BJ (cell line): Measurements from ENCODE around the gene TGFA. TPM values are rescaled to one million over a fixed set of nuclear protein-coding genes. Genes with fewer than 3 reads are reported as not detected.

ENCODE experiments used
- CTCF ChIA-PET: fragments of 350-600 bp; formaldehyde crosslinking; extraction: SDS; loops from one replicate; lab custom pipeline; 2021; ENCODE audit warnings: antibody characterized with exemption, inconsistent platforms; lab: Yijun Ruan, JAX
- POLR2A ChIA-PET: fragments of 300-600 bp; sonication (Branson Sonifier 250); formaldehyde crosslinking; extraction: SDS; loops from one replicate; lab custom pipeline; 2021; ENCODE audit warnings: antibody characterized with exemption; lab: Charles Lee
- DNase-seq: peaks from one replicate; pipeline ENCODE4 v3.0.0-alpha.2; 2011; ENCODE audit warnings: low read depth
- H3K27me3 ChIP-seq: 2 replicates; pipeline ENCODE4 v1.6.0; 2011; ENCODE audit warnings: low read length; ENCODE audit not compliant: control insufficient read depth, insufficient read depth
- H3K36me3 ChIP-seq: 2 replicates; pipeline ENCODE4 v1.5.1; 2011; ENCODE audit warnings: low read length; ENCODE audit not compliant: control insufficient read depth, insufficient read depth
- H3K4me3 ChIP-seq: 2 replicates; pipeline ENCODE4 v1.5.1; 2011; ENCODE audit warnings: low read depth, mild to moderate bottlenecking, control low read depth, low read length
- polyA plus RNA-seq: library from polyadenylated mRNA; depleted of rRNA; stranded (reverse); fragments of >200 nt; gene quantifications from 2 replicates; pipeline ENCODE4 v1.2.3, GENCODE V29; 2011
- TF ChIP-seq, protein P1 (sequence below): IDR thresholded peaks from 2 replicates; pipeline ENCODE4 v1.5.1; 2011; ENCODE audit warnings: low read depth, mild to moderate bottlenecking, control low read depth, inconsistent platforms, low read length, moderate library complexity; ENCODE audit not compliant: insufficient read depth

The TGFA gene
- polyA plus RNA-seq, 1 experiment, result 0.13 TPM

DNA sequence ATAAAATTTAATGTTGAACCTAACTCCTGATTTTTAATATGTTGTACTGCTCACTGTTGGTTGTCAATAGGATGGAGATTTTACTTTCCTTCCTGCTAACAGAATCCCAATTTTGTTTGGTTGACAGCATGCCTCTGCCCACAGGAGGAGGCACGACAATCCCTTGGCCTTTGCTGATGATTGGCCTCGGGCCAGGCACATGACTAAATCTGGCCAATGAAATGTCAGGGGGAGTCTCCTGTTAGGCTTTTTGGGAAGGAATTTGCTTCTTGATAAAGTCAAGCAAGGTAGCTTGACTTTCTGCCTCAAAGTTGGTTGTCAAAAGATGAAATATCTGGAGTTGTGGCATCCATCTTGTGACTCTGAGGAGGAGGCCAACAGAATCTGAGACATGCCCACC is 6.8 kb upstream of the TGFA start:
- ChIA-PET POLR2A (no interaction called here), CTCF (no interaction called here)
- no peak overlapping the region for H3K4me3 ChIP-seq
- TF ChIP-seq, protein P1, sequence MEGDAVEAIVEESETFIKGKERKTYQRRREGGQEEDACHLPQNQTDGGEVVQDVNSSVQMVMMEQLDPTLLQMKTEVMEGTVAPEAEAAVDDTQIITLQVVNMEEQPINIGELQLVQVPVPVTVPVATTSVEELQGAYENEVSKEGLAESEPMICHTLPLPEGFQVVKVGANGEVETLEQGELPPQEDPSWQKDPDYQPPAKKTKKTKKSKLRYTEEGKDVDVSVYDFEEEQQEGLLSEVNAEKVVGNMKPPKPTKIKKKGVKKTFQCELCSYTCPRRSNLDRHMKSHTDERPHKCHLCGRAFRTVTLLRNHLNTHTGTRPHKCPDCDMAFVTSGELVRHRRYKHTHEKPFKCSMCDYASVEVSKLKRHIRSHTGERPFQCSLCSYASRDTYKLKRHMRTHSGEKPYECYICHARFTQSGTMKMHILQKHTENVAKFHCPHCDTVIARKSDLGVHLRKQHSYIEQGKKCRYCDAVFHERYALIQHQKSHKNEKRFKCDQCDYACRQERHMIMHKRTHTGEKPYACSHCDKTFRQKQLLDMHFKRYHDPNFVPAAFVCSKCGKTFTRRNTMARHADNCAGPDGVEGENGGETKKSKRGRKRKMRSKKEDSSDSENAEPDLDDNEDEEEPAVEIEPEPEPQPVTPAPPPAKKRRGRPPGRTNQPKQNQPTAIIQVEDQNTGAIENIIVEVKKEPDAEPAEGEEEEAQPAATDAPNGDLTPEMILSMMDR, result no peak
- DNase-seq, result no peak
- no peaks in the 10 kb centered on the region for H3K36me3 ChIP-seq
- no peaks in the 10 kb centered on the region for H3K27me3 ChIP-seq

DNA sequence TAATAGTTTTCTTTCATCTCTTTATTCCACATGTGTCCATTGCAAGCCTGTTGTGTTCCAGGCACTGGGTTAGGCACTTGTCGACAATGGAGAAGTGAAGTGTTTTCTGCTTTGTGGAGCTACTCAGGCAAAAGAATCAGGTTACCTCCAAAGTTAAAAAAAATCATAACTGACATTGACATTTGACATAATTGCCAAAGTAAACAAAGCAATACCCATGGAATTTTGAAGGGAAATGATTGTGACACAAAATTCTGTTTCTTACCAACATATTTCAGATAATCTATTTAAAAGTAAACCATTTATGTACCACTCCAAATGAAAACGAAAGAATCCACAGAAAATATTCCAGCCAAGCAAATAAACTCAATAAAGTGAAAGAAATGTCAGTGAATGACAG is 6.4 kb upstream of the TGFA start:
- POLR2A ChIA-PET, result no interaction called here

DNA sequence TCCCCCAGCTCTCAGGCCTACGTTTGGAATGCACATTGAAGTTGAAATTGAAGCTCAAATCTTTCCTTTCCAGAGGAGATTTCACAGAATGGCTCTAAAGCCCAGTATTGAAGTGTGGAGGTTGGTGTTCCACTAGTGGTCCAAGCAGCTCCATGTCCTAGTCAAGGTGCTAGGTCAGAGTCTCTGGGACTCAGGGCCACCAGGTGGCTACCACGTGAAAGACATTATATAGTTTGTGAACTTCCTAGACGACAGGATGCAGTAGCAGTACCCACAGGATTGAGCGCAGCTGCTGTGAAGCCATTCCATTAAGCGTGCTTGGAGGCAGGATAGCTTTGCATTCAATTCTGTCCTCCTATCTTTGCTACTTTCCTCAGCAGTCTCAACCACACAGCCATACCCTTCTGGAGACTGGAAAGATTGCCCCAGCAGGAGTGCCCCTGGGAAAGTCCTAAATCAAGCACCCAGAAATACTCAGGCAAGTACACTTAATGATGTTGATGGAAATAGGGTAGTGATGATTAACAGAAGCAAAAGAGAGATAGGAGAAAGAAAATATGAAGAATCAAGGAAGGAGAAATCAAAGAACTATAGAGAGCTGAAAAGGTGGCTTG is 4.7 kb upstream of the TGFA start:
- Histone ChIP-seq H3K36me3 (no peaks in the 10 kb centered on the region), H3K27me3 (peaks cover 5% of the 10 kb centered on the region), H3K4me3 (no peak overlapping the region)
- POLR2A ChIA-PET, result no interaction called here
- TF ChIP-seq, protein P1, result no peak
- no peak for DNase-seq
- CTCF ChIA-PET, result interaction anchor here (0.8 to 1.2 kb wide), 2 partner anchors 9 to 217 kb away, joined by 3 read pairs; no protein-coding TSS in a partner anchor

More for the DNA sequence above, 6.4 kb upstream of the TGFA start:
- H3K4me3 ChIP-seq, result no peak overlapping the region
- no peaks in the 10 kb centered on the region for H3K36me3 ChIP-seq
- TF ChIP-seq, protein P1, result no peak
- CTCF ChIA-PET, result no interaction called here
- H3K27me3 ChIP-seq, result peaks cover under 1% of the 10 kb centered on the region
- no peak for DNase-seq

DNA sequence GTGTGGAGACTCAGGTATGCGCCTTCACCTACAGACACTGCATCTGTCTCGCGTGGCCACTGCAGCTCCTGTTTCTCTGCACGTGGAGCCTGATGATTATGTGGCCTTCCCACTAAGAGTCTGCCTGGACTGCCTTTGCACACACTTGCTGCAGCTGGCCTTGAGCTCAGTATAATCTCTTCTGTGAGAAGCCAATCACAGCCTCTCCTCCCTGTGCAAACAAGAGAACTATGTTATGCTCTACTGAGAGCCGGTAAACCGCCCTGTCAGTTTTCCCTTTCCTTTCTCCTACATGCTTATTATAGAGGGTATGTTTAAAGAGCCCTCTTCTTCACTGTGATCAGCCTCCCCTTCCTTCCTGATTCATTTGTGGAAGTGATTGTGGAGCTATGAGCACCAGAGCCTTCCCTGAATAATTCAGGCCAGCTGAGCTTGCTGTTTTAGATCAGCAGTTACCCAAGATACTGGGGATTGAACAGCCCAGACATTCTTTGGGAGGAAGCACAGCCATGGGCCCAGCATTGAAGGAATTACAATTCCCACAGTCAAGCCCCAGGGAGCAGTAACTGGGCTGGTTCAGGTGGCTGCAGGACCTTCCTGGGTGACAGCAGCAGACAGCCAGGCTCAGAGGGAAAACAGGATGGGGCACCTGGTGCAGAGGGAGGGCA is 3.7 kb upstream of the TGFA start:
- POLR2A ChIA-PET, result no interaction called here

DNA sequence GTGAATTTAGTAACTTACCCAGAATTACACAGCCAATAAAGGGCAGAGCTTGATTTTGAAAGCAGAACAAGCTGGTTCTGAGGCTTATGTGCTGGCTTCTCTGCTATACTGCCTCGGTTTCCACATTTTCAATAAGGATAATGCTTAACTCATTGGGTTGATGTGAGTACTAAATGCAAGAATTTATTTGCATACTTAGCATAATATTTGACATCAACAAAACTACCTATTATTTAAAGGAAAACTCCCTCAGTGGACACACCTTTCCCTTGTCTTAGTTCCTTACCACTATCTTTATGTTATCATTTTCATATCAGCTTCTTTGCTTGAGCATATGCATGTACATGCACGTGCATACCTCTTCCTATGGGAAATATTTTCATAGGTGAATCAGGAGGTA is 3.0 kb upstream of the TGFA start:
- peaks cover 15% of the 10 kb centered on the region for H3K27me3 ChIP-seq
- POLR2A ChIA-PET, result no interaction called here
- TF ChIP-seq, protein P1, result no peak
- DNase-seq, result no peak
- no peak overlapping the region for H3K4me3 ChIP-seq
- no peaks in the 10 kb centered on the region for H3K36me3 ChIP-seq
- CTCF ChIA-PET, result no interaction called here

More for the DNA sequence above, 3.7 kb upstream of the TGFA start:
- Histone ChIP-seq H3K36me3 (no peaks in the 10 kb centered on the region), H3K4me3 (no peak overlapping the region), H3K27me3 (peaks cover 13% of the 10 kb centered on the region)
- TF ChIP-seq, protein P1, result no peak
- no peak for DNase-seq
- CTCF ChIA-PET, result interaction anchor here (1.2 kb wide), 1 partner anchor 216 kb away, joined by 3 read pairs; no protein-coding TSS in a partner anchor
